GM23338 (cell line): ENCODE data around the gene SIDT1.

ENCODE experiments used
- EZH2 ChIP-seq: fragments of 200-600 bp; sonication (generic); IDR thresholded peaks from one replicate; pipeline ENCODE4 v1.8.0; 2017; ENCODE audit warnings: antibody characterized with exemption, mild to moderate bottlenecking, low read depth; ENCODE audit not compliant: unreplicated experiment
- EZH2phosphoT487 ChIP-seq: fragments of 200-600 bp; sonication (generic); IDR thresholded peaks from one replicate; pipeline ENCODE4 v1.8.1; 2018; ENCODE audit warnings: antibody characterized with exemption; ENCODE audit not compliant: unreplicated experiment
- NANOG ChIP-seq: IDR thresholded peaks from 2 replicates; pipeline ENCODE4 v1.6.1; 2016; ENCODE audit warnings: antibody characterized with exemption, borderline replicate concordance
- POLR2AphosphoS5 ChIP-seq: IDR thresholded peaks from 2 replicates; pipeline ENCODE4 v1.6.1; 2016; ENCODE audit warnings: antibody characterized with exemption, low read depth
- STAT1 ChIP-seq: IDR thresholded peaks from one replicate; pipeline ENCODE4 v1.6.1; 2016; ENCODE audit warnings: antibody characterized with exemption; ENCODE audit not compliant: unreplicated experiment
- TF ChIP-seq, protein P1 (sequence below), 2 experiments: fragments of 200-600 bp in 1 of 2; sonication (generic) in 1 of 2; conservative IDR thresholded peaks; 2 replicates each; pipeline versions ENCODE4 v1.5.1 to v1.6.1; 2016 to 2017; ENCODE audit warnings: antibody characterized with exemption in 2 of 2, low read depth in 2 of 2, mild to moderate bottlenecking in 2 of 2, moderate library complexity in 1 of 2

DNA sequence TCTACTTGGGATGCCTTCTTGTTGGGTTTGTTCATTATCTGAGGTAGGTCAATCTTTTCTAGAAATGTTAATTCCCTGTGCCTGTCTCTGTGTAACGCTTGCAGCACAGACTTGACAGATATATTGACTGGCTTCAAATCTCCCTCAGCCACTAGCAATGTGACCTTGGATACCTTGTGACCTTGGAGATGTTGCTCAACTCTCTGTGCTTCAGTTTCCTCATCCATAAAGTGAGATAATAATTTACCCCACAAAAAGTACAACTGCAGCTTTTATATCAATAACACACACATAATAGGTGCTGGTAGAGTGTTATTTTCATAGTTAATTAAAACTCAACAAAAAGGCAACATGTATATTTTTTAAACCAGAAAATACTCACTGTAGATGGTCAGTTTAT, 52.9 kb downstream of the SIDT1 start:
- TF ChIP-seq, protein P1, sequence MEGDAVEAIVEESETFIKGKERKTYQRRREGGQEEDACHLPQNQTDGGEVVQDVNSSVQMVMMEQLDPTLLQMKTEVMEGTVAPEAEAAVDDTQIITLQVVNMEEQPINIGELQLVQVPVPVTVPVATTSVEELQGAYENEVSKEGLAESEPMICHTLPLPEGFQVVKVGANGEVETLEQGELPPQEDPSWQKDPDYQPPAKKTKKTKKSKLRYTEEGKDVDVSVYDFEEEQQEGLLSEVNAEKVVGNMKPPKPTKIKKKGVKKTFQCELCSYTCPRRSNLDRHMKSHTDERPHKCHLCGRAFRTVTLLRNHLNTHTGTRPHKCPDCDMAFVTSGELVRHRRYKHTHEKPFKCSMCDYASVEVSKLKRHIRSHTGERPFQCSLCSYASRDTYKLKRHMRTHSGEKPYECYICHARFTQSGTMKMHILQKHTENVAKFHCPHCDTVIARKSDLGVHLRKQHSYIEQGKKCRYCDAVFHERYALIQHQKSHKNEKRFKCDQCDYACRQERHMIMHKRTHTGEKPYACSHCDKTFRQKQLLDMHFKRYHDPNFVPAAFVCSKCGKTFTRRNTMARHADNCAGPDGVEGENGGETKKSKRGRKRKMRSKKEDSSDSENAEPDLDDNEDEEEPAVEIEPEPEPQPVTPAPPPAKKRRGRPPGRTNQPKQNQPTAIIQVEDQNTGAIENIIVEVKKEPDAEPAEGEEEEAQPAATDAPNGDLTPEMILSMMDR (conservative IDR thresholded peaks at IDR 0.05; ENCODE audit: low read depth in 2 of 2), result no peak
- TF ChIP-seq POLR2AphosphoS5 (no peak), EZH2 (no peak), NANOG (no peak), EZH2phosphoT487 (no peak), STAT1 (no peak)
